ENCODE results near the gene USP2.

Gene USP2

GRCh38 chr11:119371067-119371601 is 10.4 kb downstream of the USP2 start:
- H4K20me1 ChIP-seq (ENCODE audit: insufficient read depth, low read length): no peaks in the 10 kb centered on the region
- H3K4me1 ChIP-seq (ENCODE audit: low read length): peaks cover 10% of the 10 kb centered on the region; the same call in 1 of the 2 replicates
- H3K27ac ChIP-seq (ENCODE audit: low read length): no peak overlapping the region
- H3K79me2 ChIP-seq (ENCODE audit: low read length): no peaks in the 10 kb centered on the region
- no peak overlapping the region for H2AFZ ChIP-seq (ENCODE audit: low read length)
- no peaks in the 10 kb centered on the region for H3K9me2 ChIP-seq (replicated peaks; ENCODE audit: insufficient read depth, low read length)
- H3K4me3 ChIP-seq (ENCODE audit: low read length): no peak overlapping the region
- no peak overlapping the region for H3K4me2 ChIP-seq (ENCODE audit: low read depth, low read length)
- no peaks in the 10 kb centered on the region for H3F3A ChIP-seq (ENCODE audit: insufficient read depth, low read length)
- H3K36me3 ChIP-seq (replicated peaks; ENCODE audit: insufficient read depth, low read length): no peaks in the 10 kb centered on the region
- H3K27me3 ChIP-seq (replicated peaks; ENCODE audit: insufficient read depth, low read length): peaks cover 9% of the 10 kb centered on the region; the same call in 1 of the 2 replicates
- no peak for DNase-seq
- H3K9ac ChIP-seq (ENCODE audit: low read length): no peak overlapping the region
- no peaks in the 10 kb centered on the region for H3K9me3 ChIP-seq (replicated peaks; ENCODE audit: insufficient read depth, low read length)
- no peak for TF ChIP-seq CTCF (IDR thresholded peaks at IDR 0.05; ENCODE audit: low read length)
- TF ChIP-seq EZH2phosphoT487 (IDR thresholded peaks at IDR 0.05; ENCODE audit: low read length): no peak
- no peak for TF ChIP-seq EZH2 (optimal IDR thresholded peaks at IDR 0.05; ENCODE audit: low read depth, low read length)

- Histone ChIP-seq H3K27me3 (replicated peaks; ENCODE audit: insufficient read depth, low read length) (peaks cover 10% of the 10 kb centered on the region; the same call in 1 of the 2 replicates), H3K4me1 (ENCODE audit: low read length) (peaks cover 10% of the 10 kb centered on the region; the same call in 1 of the 2 replicates), H3K27ac (ENCODE audit: low read length) (no peak overlapping the region), H3K79me2 (ENCODE audit: low read length) (no peaks in the 10 kb centered on the region), H4K20me1 (ENCODE audit: insufficient read depth, low read length) (no peaks in the 10 kb centered on the region), H2AFZ (ENCODE audit: low read length) (peak overlapping the region; percentile 45; the same call in 1 of the 2 replicates), H3K4me3 (ENCODE audit: low read length) (no peak overlapping the region), H3F3A (ENCODE audit: insufficient read depth, low read length) (no peaks in the 10 kb centered on the region), H3K9me2 (replicated peaks; ENCODE audit: insufficient read depth, low read length) (no peaks in the 10 kb centered on the region), H3K36me3 (replicated peaks; ENCODE audit: insufficient read depth, low read length) (no peaks in the 10 kb centered on the region), H3K9ac (ENCODE audit: low read length) (no peak overlapping the region), H3K4me2 (ENCODE audit: low read depth, low read length) (no peak overlapping the region), H3K9me3 (replicated peaks; ENCODE audit: insufficient read depth, low read length) (no peaks in the 10 kb centered on the region)
- TF ChIP-seq CTCF (IDR thresholded peaks at IDR 0.05; ENCODE audit: low read length) (no peak), EZH2phosphoT487 (IDR thresholded peaks at IDR 0.05; ENCODE audit: low read length) (no peak), EZH2 (optimal IDR thresholded peaks at IDR 0.05; ENCODE audit: low read depth, low read length) (no peak)
- DNase-seq: peak; percentile 64
Observed at GRCh38 chr11:119370486-119371046, 10.9 kb downstream of the USP2 start.

GRCh38 chr11:119369132-119369925 is 12.2 kb downstream of the USP2 start:
- H2AFZ ChIP-seq (ENCODE audit: low read length): no peak overlapping the region
- no peak overlapping the region for H3K4me3 ChIP-seq (ENCODE audit: low read length)
- H3K79me2 ChIP-seq (ENCODE audit: low read length): no peaks in the 10 kb centered on the region
- no peaks in the 10 kb centered on the region for H3F3A ChIP-seq (ENCODE audit: insufficient read depth, low read length)
- peaks cover 10% of the 10 kb centered on the region; the same call in 1 of the 2 replicates for H3K4me1 ChIP-seq (ENCODE audit: low read length)
- H3K9me3 ChIP-seq (replicated peaks; ENCODE audit: insufficient read depth, low read length): no peaks in the 10 kb centered on the region
- TF ChIP-seq CTCF (IDR thresholded peaks at IDR 0.05; ENCODE audit: low read length): no peak
- no peak for TF ChIP-seq EZH2 (optimal IDR thresholded peaks at IDR 0.05; ENCODE audit: low read depth, low read length)
- no peak for TF ChIP-seq EZH2phosphoT487 (IDR thresholded peaks at IDR 0.05; ENCODE audit: low read length)
- H3K36me3 ChIP-seq (replicated peaks; ENCODE audit: insufficient read depth, low read length): no peaks in the 10 kb centered on the region
- peaks cover 20% of the 10 kb centered on the region; the same call in 1 of the 2 replicates for H3K27me3 ChIP-seq (replicated peaks; ENCODE audit: insufficient read depth, low read length)
- no peak overlapping the region for H3K27ac ChIP-seq (ENCODE audit: low read length)
- H3K9me2 ChIP-seq (replicated peaks; ENCODE audit: insufficient read depth, low read length): no peaks in the 10 kb centered on the region
- H3K9ac ChIP-seq (ENCODE audit: low read length): no peak overlapping the region
- no peak overlapping the region for H3K4me2 ChIP-seq (ENCODE audit: low read depth, low read length)
- no peaks in the 10 kb centered on the region for H4K20me1 ChIP-seq (ENCODE audit: insufficient read depth, low read length)
- no peak for DNase-seq
